Activated CD4-positive, alpha-beta T cell treated with anti-CD3 and anti-CD28 coated beads for 4 hours (primary cell): ENCODE data around the gene ITPA.

Experiments
- DNase-seq, 2 donors: peaks; one replicate each; pipeline ENCODE4 v3.0.0-alpha.2; 2020

The ITPA gene

DNA sequence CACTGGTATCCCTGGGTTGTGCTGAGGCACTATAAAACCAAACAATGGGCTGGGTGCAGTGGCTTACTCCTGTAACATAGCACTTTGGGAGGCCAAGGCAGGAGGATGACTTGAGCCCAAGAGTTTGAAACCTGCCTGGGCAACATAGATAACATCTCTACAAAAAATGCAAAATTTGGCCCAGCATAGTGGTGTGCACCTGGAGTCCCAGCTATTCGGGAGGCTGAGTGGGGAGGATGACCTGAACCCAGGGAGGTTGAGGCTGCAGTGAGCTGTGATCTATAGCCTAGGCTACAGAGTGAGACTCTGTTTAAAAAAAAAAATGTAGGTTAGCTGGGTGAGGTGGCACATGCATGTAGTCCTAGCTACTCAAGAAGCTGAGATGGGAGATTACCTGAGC lies 37.4 kb downstream of the ITPA start:
- DNase-seq, result no peak

DNA sequence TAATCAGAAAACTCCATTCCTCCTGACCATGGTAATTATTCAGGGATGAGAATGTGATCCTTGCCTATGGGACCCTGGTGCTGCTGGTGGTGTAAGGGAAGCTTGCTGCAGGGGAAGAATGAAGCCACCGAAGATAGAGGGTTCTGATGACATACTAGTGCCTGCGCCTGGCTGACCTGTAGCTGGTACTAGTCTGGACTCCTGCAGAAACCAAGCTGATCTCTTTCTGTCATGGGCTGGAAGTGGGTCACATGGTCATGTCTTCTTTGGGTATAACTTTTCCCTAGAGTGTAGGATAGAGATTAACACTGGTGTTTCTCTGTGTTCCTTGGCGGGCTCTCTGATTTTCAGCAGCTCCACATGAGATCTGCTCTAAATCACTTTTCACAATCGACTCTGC lies 38.3 kb downstream of the ITPA start:
- no peak for DNase-seq

DNA sequence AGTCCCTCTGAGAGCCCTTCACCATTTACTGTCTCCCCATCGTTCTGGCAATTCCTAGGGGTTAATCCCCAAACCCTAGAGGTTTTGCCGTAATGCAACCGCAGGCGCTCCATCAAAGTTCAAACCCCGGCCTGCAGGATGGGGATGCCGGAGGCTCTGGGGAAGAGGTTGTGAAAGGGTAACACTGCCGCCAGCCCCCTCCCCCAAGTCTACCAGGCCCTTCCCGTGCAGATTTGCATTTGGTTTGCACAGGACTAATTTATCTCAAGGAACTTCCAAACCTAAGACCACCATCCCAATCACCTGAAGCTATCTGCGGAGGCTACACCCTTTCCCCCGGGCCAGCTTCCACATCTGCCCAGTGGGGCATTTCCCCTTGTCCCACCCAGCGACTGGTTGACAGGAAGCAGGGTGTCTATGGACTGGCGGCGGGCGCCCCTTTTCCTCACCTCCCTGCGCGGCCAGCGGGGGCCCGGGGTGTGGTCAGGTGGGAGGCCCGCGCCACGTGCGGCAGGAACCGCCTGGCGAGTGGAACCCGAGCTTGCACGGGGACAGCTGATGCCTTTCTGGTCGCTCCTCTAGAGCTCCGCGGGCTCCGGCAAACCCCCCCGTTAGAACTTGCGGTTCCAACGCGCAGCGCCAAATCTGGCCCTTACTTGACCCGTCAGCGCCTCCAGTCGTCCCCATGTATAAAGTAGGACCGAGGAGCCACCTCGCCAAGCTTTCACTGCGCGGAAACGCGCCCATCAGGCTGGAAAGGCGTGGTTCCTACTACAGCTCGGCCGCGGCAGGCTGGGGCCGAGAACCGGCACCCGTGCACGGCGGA lies 39.1 kb downstream of the ITPA start:
- DNase-seq, result no peak

DNA sequence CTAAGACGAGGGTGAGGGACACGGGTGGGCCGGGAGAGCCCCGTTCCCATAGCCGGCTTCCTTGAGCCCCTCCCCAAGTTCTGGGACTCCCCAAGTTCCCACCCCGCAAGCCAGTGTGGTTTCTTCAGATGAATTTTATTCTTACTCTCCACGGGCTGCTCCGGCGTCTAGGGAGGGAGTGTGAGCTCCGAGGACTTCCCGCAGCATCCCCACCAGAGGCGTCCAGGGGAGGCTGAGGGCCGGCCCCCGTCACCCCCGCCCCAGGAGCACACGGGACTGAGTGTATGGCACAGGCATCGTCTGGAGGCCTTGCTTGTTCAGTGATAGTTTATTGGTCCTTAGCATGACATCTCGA lies 39.7 kb downstream of the ITPA start:
- no peak for DNase-seq

DNA sequence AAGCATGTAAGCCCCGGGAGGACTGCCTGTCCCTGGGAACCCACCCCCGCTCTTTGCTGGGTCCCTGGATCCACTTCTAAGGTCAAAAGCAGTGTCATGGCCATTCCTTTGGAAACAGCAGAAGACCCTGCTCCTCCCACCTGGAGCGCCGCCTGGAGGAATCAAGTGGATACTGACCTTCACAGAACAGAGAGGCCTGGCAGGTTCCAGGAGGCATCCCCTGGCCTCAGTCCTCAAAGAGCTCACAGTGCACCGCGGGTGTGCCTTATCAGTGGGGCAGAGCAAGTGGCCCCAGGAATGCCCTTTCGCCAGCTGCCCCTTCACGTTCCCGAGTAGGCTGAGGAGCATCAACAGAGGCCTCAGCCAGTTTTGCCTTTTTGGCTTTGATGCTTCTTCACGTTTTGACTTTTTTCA lies 40.8 kb downstream of the ITPA start:
- no peak for DNase-seq

DNA sequence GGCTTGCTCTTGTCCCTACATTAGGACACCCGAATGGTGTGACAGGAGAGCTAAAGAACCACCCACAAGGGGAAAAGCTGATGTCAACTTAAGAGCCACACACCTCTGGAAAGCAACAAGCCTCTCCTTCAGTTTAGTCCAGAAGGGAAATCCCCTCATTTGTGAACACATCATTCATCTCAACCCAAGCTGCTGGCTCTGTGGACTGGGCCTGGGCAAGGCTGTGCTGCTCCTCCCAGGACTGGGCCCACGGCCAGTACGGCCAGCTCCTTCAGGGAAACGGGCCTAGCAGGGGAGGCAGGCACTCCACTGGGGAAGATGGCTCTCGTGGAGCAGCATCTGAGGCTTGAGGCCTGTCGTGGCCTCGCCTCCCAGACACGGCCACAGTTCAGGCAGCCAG lies 42.5 kb downstream of the ITPA start:
- DNase-seq, result no peak

DNA sequence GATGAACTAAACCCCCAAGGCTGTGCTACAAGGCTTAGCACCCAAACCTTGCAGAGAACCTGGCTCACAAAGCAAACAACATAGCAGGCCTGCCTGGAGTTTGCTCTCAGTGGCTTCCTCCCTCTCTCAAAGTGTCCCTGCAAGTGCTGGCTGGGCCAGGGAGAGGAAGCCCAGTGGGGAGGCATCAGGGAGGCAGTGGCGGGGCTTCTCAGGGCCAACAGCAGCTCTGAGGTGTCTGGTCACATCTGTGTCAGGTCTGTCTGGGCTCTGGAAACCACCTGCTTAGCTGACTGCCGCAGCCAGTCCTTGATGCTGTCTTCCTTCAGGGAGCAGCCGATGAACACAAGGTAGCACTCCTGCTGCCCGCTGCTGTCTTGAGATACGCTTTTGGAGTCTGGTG lies 46.4 kb downstream of the ITPA start:
- no peak for DNase-seq

DNA sequence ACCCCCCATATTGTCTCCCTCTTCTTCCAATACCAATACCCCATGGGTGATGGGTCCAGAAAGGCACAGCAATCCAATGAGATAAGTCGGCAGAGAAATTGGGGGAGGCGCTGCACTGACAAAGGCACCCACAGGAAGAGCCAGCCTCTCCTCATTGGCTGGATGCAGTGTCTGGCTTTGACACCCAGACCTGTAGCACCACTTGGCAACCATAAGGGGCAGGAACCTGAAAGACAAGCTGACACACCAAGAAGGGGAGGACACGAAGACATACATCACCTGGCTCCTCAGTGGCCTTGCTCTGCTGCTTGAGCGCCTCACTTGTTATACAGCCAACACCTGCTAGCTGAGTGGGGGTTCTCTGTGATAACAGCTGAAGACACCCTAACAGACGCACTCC lies 49.1 kb downstream of the ITPA start:
- no peak for DNase-seq

DNA sequence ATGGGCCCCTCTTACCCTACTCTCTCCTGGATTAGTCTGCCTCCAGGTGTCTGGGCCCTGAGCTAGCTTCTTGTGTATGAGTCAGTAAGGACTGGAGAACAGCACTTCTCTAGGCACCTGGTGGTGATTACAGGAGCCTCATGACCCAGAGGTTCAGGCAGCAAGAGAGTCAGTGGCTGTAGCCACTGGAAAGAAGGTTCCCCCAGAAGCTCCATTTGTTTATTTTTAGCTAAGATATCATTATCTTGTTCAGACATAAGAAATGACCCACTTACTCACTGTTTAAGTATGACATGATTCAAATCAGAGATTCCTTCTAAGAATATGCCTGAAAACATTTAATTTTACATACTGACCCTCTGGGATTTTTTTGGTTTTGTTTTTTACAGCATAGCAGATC lies 53.3 kb downstream of the ITPA start:
- no peak for DNase-seq

DNA sequence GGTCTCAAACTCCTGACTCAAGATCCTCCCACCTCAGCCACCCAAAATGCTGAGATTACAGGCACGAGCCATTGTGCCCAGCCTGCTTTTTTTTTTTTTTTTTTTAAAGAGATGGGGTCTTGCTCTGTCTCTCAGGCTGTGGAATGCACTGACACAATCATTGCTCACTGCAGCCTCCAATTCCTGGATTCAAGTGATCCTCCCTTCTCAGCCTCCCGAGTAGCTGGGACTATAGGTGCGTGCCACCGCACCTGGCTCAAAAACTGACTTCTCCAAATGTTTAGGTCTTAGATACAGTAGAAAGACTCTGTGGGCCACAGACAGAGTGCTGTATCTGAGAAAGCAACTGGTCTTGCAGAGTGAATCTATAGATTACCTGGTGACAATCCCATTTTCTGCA lies 60.8 kb downstream of the ITPA start:
- no peak for DNase-seq

DNA sequence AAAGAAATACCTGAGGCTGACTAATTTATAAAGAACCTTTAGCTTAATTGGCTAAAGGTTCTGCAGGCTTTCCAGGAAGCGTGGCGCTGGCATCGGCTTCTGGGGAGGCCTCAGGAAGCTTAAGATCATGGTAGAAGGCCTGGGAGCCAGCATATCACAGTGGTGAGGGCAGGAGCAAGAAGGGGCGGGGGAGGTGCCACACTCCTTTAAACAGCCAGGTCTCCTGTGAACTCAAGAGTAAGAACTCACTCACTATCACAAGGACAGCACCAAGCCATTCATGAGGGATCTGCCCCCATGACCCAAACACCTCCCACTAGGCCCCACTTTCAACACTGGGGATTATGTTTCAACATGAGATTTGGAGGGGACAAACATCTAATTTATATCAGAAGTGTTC lies 64.1 kb downstream of the ITPA start:
- no peak for DNase-seq
